Measurements from ENCODE around the gene GGTLC2. TPM values are rescaled to one million over a fixed set of nuclear protein-coding genes. Genes with fewer than 3 reads are reported as not detected.

GGTLC2 gene
- total RNA-seq = 0.29 TPM

GRCh38 chr22:22644314-22644713 is at the start of gene GGTLC2:
TSS of gene GGTLC2 (plus strand) at chr22:22644614. CDS start at chr22:22646346, 1,732 bp downstream.

Small RNA genes lying within 50 kb of the gene (small RNA-seq; reads per million reads assigned to genes)
- not detected for gene AC244250.2 (ENCODE audit: low replicate concordance)
- gene IGLV3-29 (ENCODE audit: low replicate concordance) = not detected
- gene IGLVVI-25-1 (ENCODE audit: low replicate concordance) = not detected

Other genes with a start within 250 kb of the GGTLC2 start
- gene ZNF280B, start 135.9 kb upstream of the GGTLC2 start, total RNA-seq = 2.0 TPM
- not detected for gene ZNF280A, start 124.3 kb upstream of the GGTLC2 start, total RNA-seq
- 0.12 TPM for gene PRAME, start 85.3 kb upstream of the GGTLC2 start, total RNA-seq
- 1.3 TPM for gene IGLL5, start 243.2 kb downstream of the GGTLC2 start, total RNA-seq

Data from metanephros (tissue), 2 donors.